Uterus (tissue), 2 donors: ENCODE results near the gene NFX1.

ENCODE experiments used
- POLR2A ChIP-seq, 2 donors: fragments of 450-650 bp; IDR thresholded peaks; one replicate each; pipeline ENCODE4 v1.6.1; 2016; ENCODE audit warnings: antibody characterized with exemption in 2 of 2, mild to moderate bottlenecking in 1 of 2, moderate library complexity in 1 of 2
- TF ChIP-seq, protein P1 (sequence below), 4 experiments: fragments of 200-600 bp in 2 of 4; fragments of 450-650 bp in 2 of 4; sonication (generic) in 2 of 4; IDR thresholded peaks; one replicate each; pipeline ENCODE4 v1.5.1; 2016 to 2019; ENCODE audit warnings: antibody characterized with exemption in 4 of 4, mild to moderate bottlenecking in 2 of 4, moderate library complexity in 1 of 4

DNA sequence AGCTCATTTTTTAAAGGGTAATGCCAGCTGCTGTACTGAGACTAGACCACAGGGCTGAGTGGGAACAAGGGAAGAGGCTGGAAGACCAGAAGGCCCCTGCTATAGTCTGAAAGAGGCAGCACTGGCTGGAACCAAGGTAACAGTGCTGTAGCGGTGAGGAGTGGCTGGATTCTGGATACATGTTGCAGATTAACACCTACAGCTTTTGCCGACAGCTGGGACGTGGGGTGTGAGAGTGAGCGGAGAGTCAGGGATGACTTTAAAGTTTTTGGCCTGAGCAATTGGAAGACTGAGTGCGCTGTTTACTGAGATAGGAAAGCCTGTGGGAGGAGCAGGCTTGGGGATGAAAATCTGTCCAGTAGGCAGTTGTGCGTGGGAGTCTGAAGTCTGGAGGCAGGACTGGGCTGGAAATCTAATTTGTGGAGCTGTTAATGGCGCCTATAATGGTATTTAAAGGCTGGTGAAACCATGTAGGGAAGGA, 85.6 kb downstream of the NFX1 start:
- TF ChIP-seq, protein P1, sequence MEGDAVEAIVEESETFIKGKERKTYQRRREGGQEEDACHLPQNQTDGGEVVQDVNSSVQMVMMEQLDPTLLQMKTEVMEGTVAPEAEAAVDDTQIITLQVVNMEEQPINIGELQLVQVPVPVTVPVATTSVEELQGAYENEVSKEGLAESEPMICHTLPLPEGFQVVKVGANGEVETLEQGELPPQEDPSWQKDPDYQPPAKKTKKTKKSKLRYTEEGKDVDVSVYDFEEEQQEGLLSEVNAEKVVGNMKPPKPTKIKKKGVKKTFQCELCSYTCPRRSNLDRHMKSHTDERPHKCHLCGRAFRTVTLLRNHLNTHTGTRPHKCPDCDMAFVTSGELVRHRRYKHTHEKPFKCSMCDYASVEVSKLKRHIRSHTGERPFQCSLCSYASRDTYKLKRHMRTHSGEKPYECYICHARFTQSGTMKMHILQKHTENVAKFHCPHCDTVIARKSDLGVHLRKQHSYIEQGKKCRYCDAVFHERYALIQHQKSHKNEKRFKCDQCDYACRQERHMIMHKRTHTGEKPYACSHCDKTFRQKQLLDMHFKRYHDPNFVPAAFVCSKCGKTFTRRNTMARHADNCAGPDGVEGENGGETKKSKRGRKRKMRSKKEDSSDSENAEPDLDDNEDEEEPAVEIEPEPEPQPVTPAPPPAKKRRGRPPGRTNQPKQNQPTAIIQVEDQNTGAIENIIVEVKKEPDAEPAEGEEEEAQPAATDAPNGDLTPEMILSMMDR (IDR thresholded peaks at IDR 0.05) = peak in 2 of 4 experiments; percentile 1 to 9
- TF ChIP-seq POLR2A (IDR thresholded peaks at IDR 0.05) = no peak
